ENCODE results near the gene KCNJ11. TPM values are rescaled to one million over a fixed set of nuclear protein-coding genes. Genes with fewer than 3 reads are reported as not detected.

The KCNJ11 gene
- total and polyA plus RNA-seq, 5 experiments from 2014 or later = 0.26 to 0.52 TPM; not detected in 3

DNA sequence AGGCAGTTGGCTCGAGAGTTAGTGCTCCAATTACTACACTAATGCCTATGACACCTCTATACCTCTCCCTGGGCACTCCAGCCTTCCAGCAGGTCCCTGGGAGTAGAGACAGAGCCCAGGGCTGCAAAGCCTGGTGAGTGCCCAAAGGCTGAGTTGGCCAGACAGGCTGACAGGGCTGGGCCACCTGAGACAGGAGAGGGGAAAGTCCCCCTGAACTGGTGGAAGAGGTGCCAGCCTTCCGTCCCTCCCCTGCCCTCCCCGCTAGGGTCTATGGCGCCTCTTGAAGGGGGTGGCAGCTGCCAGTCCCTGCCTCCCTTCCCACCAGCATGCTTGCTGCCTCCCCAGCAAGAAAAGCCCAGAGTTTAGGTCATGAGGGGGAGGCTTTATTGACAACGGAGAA lies 3.0 kb downstream of the KCNJ11 start:
- H3K4me1 Mint-ChIP-seq = peaks cover 0 to 11% (median 11%) of the 10 kb centered on the region in 4 donors
- POLR2A ChIA-PET = no interaction called here
- H3K9me3 Mint-ChIP-seq = no peaks in the 10 kb centered on the region
- no peaks in the 10 kb centered on the region for H3K36me3 Mint-ChIP-seq
- peaks cover 0 to 2% (median 0%) of the 10 kb centered on the region in 5 donors for H3K27me3 Mint-ChIP-seq
- H3K27ac Mint-ChIP-seq = no peak overlapping the region
- ATAC-seq (no peak), DNase-seq (no peak)
- H3K4me3 Mint-ChIP-seq = no peak overlapping the region

DNA sequence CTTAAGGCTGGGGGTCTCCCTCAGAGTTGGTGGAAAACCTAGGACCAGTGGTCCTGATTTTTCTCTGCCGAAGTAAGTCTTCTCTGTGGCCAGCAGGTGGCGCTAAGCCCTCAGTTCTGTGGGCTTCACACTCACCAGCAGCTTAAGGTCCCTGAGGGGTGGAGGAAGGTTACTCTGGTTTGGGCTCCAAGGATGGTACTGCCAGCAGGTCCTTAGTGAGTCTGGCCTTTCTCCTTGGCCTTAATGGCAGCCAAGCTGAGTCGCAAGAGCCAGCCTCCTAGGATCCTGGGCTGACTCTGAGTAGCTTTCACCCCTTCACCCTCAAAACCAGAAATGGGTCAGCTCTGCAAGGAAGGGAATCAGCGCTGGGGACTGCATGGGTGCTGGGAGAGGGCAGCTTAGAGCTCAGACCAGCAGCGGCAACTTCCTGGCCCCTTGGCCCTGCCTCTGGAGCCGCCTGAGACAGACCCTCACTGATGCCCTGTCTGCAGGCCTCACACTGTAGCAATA lies 4.4 kb downstream of the KCNJ11 start:
- no peaks in the 10 kb centered on the region for H3K36me3 Mint-ChIP-seq
- no peak overlapping the region for H3K4me3 Mint-ChIP-seq
- peak; percentile 61 to 88 (median 76) for DNase-seq

GRCh38 chr11:17383461-17383860 lies 5.0 kb downstream of the KCNJ11 start:
- DNase-seq (no peak), ATAC-seq (no peak)
- Mint-ChIP-seq H3K4me1 (peaks cover 0 to 4% (median 2%) of the 10 kb centered on the region in 4 donors), H3K4me3 (no peak overlapping the region), H3K27me3 (peaks cover 0 to 2% (median 0%) of the 10 kb centered on the region in 5 donors), H3K36me3 (peaks cover 0 to 2% (median 0%) of the 10 kb centered on the region in 3 donors), H3K9me3 (no peaks in the 10 kb centered on the region), H3K27ac (no peak overlapping the region)
- POLR2A ChIA-PET = interaction anchor here (0.6 kb wide), 1 partner anchor 97 kb away, joined by 5 read pairs; no protein-coding TSS in a partner anchor

More for the DNA sequence above, 4.4 kb downstream of the KCNJ11 start:
- peak overlapping the region in 1 of 10 donors; percentile 53 for H3K27ac Mint-ChIP-seq
- no peaks in the 10 kb centered on the region for H3K9me3 Mint-ChIP-seq
- POLR2A ChIA-PET = interaction anchor here (0.6 to 0.7 kb wide), 2 partner anchors 98 to 117 kb away, joined by 3 to 5 read pairs; no protein-coding TSS in a partner anchor
- peak; percentile 66 to 73 for ATAC-seq
- peaks cover 0 to 2% (median 0%) of the 10 kb centered on the region in 5 donors for H3K27me3 Mint-ChIP-seq
- peaks cover 0 to 7% (median 3%) of the 10 kb centered on the region in 4 donors for H3K4me1 Mint-ChIP-seq

GRCh38 chr11:17382046-17382728 lies 6.3 kb downstream of the KCNJ11 start:
- peaks cover 0 to 5% (median 0%) of the 10 kb centered on the region in 3 donors for H3K36me3 Mint-ChIP-seq
- H3K27ac Mint-ChIP-seq = no peak overlapping the region
- H3K9me3 Mint-ChIP-seq = no peaks in the 10 kb centered on the region
- H3K4me1 Mint-ChIP-seq = peaks cover 0 to 3% (median 0%) of the 10 kb centered on the region in 4 donors
- DNase-seq (no peak), ATAC-seq (no peak)
- no peak overlapping the region for H3K4me3 Mint-ChIP-seq
- H3K27me3 Mint-ChIP-seq = no peaks in the 10 kb centered on the region
- POLR2A ChIA-PET = interaction anchor here (0.6 kb wide), 1 partner anchor 64 kb away, joined by 7 read pairs; no protein-coding TSS in a partner anchor

- POLR2A ChIA-PET = no interaction called here
- Mint-ChIP-seq H3K9me3 (no peaks in the 10 kb centered on the region), H3K4me3 (no peak overlapping the region), H3K36me3 (peaks cover 0 to 5% (median 0%) of the 10 kb centered on the region in 3 donors), H3K27ac (no peak overlapping the region), H3K27me3 (no peaks in the 10 kb centered on the region), H3K4me1 (peaks cover 0 to 3% (median 0%) of the 10 kb centered on the region in 4 donors)
- DNase-seq = no peak
- ATAC-seq = no peak
These were observed 7.3 kb downstream of the KCNJ11 start for GRCh38 chr11:17381156-17381555.

DNA sequence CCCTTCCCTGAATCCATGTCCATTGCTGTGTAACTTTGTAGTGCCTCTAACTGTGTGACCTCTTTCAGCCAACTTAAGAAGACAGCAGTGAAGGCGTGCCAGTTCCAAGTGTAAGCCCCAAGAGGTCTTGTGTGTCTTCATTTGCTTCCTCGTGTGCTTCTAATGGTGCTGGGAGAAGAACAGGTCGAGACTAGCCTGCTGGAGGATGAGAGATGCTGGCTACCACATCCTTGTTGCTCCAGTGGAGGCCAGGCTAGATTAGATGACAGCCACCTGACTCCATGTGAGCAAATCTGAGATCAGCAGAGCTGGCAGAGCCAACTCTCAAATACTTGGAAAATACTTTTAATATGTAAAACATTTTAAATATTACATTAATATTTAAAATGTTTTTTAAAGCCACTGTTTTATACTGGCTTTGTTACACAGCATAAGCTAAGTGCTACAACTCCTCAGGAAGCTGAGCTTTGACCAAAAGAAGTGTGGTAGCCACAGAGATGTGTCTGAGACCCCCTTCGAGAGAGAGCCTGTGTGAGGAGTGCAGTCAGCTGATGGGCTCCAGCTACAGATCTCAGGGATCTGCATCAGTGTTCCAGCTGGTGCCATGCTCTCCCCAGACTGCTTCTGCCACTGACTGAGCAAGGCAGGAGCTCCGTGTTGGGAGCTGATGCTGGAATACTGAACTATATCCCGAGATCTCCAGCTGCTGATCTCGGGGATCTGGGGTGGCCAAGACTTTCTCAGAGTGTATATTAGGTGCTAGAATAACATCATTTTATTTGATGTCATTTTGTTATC lies 8.9 kb downstream of the KCNJ11 start:
- peaks cover 0 to 3% (median 0%) of the 10 kb centered on the region in 4 donors for H3K4me1 Mint-ChIP-seq
- no peak overlapping the region for H3K4me3 Mint-ChIP-seq
- POLR2A ChIA-PET = no interaction called here
- H3K36me3 Mint-ChIP-seq = peaks cover 0 to 11% (median 4%) of the 10 kb centered on the region in 3 donors
- no peak for DNase-seq
- H3K9me3 Mint-ChIP-seq = no peaks in the 10 kb centered on the region
- H3K27ac Mint-ChIP-seq = no peak overlapping the region
- ATAC-seq = no peak
- H3K27me3 Mint-ChIP-seq = no peaks in the 10 kb centered on the region

DNA sequence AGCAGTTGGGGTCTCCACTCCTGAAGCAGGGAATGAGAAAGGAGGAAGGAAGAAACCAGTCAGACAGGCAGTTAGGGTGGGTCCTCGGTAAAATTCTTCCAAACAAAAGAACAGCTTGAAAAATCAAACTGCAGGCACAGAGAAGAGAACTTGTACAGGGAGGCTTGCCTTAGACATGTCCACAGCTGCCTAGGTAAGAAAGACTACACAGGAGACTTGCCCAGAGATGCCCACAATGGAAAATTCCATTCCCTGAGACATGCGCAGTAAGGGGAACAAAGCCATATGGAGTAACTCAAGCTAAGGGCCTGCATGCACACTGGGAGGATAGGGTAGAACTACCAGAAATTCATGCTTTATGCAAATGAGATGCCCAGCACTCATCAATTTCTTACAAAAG lies 9.8 kb downstream of the KCNJ11 start:
- Mint-ChIP-seq H3K27ac (no peak overlapping the region), H3K36me3 (peaks cover 0 to 17% (median 8%) of the 10 kb centered on the region in 3 donors), H3K9me3 (peaks cover 0 to 4% (median 0%) of the 10 kb centered on the region in 9 donors), H3K4me1 (peaks cover 0 to 1% (median 0%) of the 10 kb centered on the region in 4 donors), H3K27me3 (no peaks in the 10 kb centered on the region), H3K4me3 (no peak overlapping the region)
- ATAC-seq (no peak), DNase-seq (no peak)
- POLR2A ChIA-PET = no interaction called here

- DNase-seq (no peak), ATAC-seq (no peak)
- Mint-ChIP-seq H3K4me1 (no peaks in the 10 kb centered on the region), H3K36me3 (peaks cover 14 to 38% (median 24%) of the 10 kb centered on the region in 3 donors), H3K9me3 (peaks cover 4 to 24% (median 12%) of the 10 kb centered on the region in 9 donors), H3K27ac (no peak overlapping the region), H3K27me3 (no peaks in the 10 kb centered on the region), H3K4me3 (no peak overlapping the region)
- POLR2A ChIA-PET = no interaction called here
These were observed 12.0 kb downstream of the KCNJ11 start for GRCh38 chr11:17376493-17376892.

GRCh38 chr11:17375547-17375946 lies 12.9 kb downstream of the KCNJ11 start:
- no peak for DNase-seq
- ATAC-seq = no peak
- POLR2A ChIA-PET = no interaction called here
- Mint-ChIP-seq H3K4me1 (no peaks in the 10 kb centered on the region), H3K36me3 (peaks cover 24 to 48% (median 34%) of the 10 kb centered on the region in 3 donors), H3K4me3 (no peak overlapping the region), H3K9me3 (peaks cover 9 to 33% (median 21%) of the 10 kb centered on the region in 9 donors), H3K27me3 (no peaks in the 10 kb centered on the region), H3K27ac (no peak overlapping the region)

- ATAC-seq (no peak), DNase-seq (no peak)
- Mint-ChIP-seq H3K4me3 (no peak overlapping the region), H3K4me1 (no peaks in the 10 kb centered on the region), H3K27ac (no peak overlapping the region), H3K36me3 (peaks cover 48 to 77% (median 67%) of the 10 kb centered on the region in 3 donors), H3K9me3 (peaks cover 15 to 60% (median 35%) of the 10 kb centered on the region in 9 donors), H3K27me3 (no peaks in the 10 kb centered on the region)
- POLR2A ChIA-PET = interaction anchor here (0.8 to 1.0 kb wide), 2 partner anchors 17 to 19 kb away, joined by 3 read pairs; partner anchors contain the start of gene KCNJ11
These were observed 16.8 kb downstream of the KCNJ11 start for GRCh38 chr11:17371614-17372013.

GRCh38 chr11:17369684-17370243 lies 18.7 kb downstream of the KCNJ11 start:
- DNase-seq (no peak), ATAC-seq (no peak)
- peaks cover 15 to 60% (median 35%) of the 10 kb centered on the region in 9 donors for H3K9me3 Mint-ChIP-seq
- H3K27me3 Mint-ChIP-seq = no peaks in the 10 kb centered on the region
- no peaks in the 10 kb centered on the region for H3K4me1 Mint-ChIP-seq
- no peak overlapping the region for H3K4me3 Mint-ChIP-seq
- peaks cover 48 to 74% (median 68%) of the 10 kb centered on the region in 3 donors for H3K36me3 Mint-ChIP-seq
- POLR2A ChIA-PET = no interaction called here
- H3K27ac Mint-ChIP-seq = no peak overlapping the region

DNA sequence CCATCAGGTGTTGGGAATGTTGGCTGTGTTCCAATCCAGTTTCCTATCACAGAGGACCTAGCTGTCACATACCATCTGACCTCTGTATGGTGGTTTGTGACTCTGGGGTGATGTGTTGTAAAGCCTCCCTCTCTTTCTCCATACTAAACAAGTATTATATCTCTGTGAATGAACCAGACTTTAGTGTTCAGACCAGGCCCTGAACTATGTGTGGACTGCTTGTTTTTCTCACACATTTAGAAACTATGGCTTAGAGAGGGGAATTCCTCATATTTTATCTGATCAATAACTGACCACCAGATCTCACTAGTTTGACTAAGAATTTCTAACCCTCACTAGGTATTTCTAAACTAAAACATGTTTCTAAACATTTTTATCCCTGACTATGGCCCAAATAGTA lies 19.4 kb downstream of the KCNJ11 start:
- peaks cover 15 to 60% (median 35%) of the 10 kb centered on the region in 9 donors for H3K9me3 Mint-ChIP-seq
- POLR2A ChIA-PET = no interaction called here

More for the DNA sequence above, 19.4 kb downstream of the KCNJ11 start:
- Mint-ChIP-seq H3K4me3 (no peak overlapping the region), H3K4me1 (peaks cover 0 to under 1% (median 0%) of the 10 kb centered on the region in 4 donors), H3K27ac (no peak overlapping the region), H3K36me3 (peaks cover 48 to 72% (median 65%) of the 10 kb centered on the region in 3 donors), H3K27me3 (no peaks in the 10 kb centered on the region)
- ATAC-seq = no peak
- DNase-seq = no peak
